ENCODE results near the gene TMEM191B. TPM values are rescaled to one million over a fixed set of nuclear protein-coding genes. Genes with fewer than 3 reads are reported as not detected.
"Not testable (repeated sequence)": the region's sequence is repeated elsewhere in the genome, so short reads cannot be mapped to it uniquely, and the experiment has no call there.

TMEM191B gene
- total RNA-seq, 4 donors from 2014 or later = 0.26 to 3.6 TPM; not detected in 2

DNA sequence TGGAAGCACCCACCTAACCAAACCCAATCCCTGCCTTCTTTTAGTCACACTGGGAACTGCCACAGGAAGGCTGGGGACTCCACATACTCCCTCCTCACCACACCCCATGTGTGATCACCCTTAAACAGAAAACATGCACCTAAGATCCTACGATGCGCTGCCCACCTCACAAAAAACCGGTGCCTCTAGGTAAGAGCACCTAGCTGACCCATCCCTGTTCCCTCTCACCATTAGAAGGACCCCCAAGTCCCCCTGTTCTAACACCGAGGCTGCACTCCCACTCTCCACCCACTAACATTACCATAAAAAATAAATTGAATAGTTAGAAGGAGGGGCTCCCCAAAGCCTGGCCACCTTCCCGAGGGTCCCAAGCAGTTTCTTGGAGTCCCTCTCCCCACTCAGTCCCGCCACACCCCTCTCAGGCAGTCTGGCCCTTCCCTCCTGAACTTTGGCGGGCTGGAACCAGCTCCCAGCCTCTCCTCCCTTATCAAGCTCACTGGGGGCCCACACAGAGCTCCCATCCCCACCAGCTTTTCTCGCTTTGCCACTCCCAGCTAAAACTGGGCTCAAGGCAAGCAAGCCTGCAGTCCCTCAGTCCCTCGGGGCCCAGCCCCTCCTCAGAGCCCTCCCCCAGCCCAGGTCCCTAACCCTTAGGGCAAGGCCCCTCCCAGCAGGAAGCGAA is 46.0 kb downstream of the TMEM191B start:
- WGBS = 85% methylated on average over 4 of the region's 10 CpGs
- H3K27me3 ChIP-seq; H3K27ac ChIP-seq (replicated peaks in 1 of 4); H3K4me1 ChIP-seq; H3K9me3 ChIP-seq; intact Hi-C loops (cut with DNase I); H3K4me3 ChIP-seq; H3K36me3 ChIP-seq; DNase-seq (ENCODE audit: extremely low spot score): not testable (repeated sequence)

DNA sequence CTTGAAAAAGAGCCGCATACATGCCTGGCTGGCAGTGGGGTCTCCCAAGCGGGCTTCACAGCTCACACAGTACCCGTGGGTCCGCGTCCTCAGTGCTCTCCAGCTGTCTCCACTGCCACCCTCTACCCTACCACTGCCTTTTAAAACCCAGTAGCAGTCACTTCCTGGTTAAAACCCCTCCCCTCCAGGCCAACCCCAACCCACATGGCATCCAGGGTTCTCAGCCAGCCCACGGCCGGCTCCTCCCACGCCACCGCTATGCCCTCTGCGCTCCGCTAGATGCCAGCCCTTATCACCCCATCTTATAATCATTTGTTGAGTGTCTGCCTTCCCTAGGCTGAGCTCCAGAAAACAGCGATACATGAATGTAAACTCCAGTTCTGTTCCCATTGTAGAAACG is 47.0 kb downstream of the TMEM191B start:
- H3K4me1 ChIP-seq; H3K4me3 ChIP-seq; H3K27me3 ChIP-seq; intact Hi-C loops (cut with DNase I); DNase-seq (ENCODE audit: extremely low spot score); H3K36me3 ChIP-seq; H3K9me3 ChIP-seq; H3K27ac ChIP-seq (replicated peaks in 1 of 4): not testable (repeated sequence)
- WGBS = no CpG with 5 or more reads among the region's 13 CpGs

DNA sequence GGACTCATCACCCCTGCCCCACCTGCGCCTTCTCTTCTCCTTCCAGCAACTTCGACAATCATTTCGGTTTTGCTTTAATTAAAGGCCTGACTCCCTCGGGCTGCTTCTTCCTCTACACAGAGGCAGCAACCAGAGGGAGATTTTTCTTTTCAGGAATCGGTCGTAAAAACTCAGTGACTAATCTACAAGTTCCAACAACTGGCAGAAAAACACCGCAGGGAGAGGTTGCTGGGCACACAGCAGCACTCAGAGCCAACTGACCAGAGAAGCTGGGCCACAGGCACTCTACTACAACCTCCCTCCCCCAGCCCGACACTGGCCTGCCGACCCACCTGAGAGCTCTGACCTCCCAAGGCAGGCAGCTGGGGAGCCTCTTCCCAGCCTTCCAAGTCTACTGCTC is 48.1 kb downstream of the TMEM191B start:
- H3K27me3 ChIP-seq; DNase-seq (ENCODE audit: extremely low spot score); H3K4me3 ChIP-seq; H3K27ac ChIP-seq (replicated peaks in 1 of 4); H3K36me3 ChIP-seq; intact Hi-C loops (cut with DNase I); H3K9me3 ChIP-seq; H3K4me1 ChIP-seq: not testable (repeated sequence)
- WGBS = no CpG with 5 or more reads among the region's 9 CpGs

DNA sequence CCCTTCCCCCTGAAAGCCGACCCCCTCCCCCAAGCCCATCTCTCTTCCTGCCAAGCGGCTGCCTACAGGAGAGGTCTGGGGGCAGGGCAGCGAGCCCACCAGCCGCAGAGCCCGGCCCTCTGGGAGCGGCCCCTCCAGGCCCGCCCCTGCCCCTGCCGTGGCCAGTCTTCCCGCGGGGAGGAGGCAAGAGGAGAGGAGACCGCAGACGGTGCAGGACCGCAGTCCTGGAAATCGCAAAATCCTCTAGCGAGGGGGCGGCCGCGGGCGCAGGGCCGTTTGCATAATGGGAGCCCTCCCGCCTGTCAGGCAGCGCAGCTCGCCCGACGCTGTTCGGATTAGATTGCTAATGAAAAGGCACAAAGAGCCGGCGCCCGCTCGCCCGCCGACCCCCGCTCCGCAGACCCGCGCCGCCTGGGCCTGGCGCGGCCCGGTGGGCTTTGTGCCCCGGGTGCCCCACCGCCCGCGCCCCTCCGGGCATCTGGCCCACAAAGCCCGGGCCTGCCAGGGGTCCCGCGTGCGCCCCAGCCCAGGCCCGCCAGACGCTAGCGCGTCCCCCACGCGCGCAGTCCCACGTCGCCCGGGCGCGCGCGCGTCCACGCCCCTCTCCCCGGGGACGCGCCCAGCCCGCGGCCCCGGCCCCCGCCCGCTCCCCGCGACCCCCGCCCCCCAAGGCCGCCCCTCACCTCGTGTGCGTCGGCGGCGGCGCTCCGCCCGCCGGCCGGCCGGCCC is 49.7 kb downstream of the TMEM191B start:
- DNase-seq (ENCODE audit: extremely low spot score); intact Hi-C loops (cut with DNase I); H3K27ac ChIP-seq (replicated peaks in 1 of 4); H3K4me1 ChIP-seq; H3K36me3 ChIP-seq; H3K4me3 ChIP-seq; H3K9me3 ChIP-seq; H3K27me3 ChIP-seq: not testable (repeated sequence)
- WGBS = no CpG with 5 or more reads among the region's 88 CpGs

GRCh38 chr22:18577847-18578246 is 50.2 kb downstream of the TMEM191B start:
- H3K4me1 ChIP-seq; H3K27me3 ChIP-seq; H3K9me3 ChIP-seq; intact Hi-C loops (cut with DNase I); H3K27ac ChIP-seq (replicated peaks in 1 of 4); H3K36me3 ChIP-seq; DNase-seq (ENCODE audit: extremely low spot score): not testable (repeated sequence)
- no CpG with 5 or more reads among the region's 53 CpGs for WGBS
- peak overlapping the region in 1 of 4 donors; percentile 45 for H3K4me3 ChIP-seq

Other genes with a start within 250 kb of the TMEM191B start
- not detected for gene GGTLC3, start 9.6 kb upstream of the TMEM191B start, total RNA-seq
- under 1 TPM; 0.13 to 0.83 (median 0.26) TPM for gene RIMBP3, start 84.1 kb downstream of the TMEM191B start, total RNA-seq